ENCODE results near the gene RNF135.

DNA sequence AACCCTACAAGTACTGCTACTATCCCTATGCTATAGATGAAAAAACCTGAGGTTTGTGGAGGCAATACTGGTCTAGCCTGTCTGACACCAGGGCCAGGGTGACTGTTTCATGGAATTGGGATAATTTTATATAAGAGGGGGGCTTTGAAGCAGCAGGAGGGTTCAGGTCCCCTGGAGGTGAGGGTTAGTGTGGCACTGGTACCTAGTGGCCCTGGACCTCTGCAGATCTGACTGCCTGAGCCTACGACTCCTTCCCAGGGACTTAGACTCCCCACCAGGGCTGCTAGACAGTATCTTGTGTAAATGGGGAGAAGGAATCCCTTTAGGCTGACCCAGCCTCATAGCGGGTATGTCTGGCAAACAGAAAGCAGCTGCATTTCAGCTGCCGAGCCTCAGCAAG lies 42.3 kb upstream of the RNF135 start:
- TF ChIP-seq, protein P1, sequence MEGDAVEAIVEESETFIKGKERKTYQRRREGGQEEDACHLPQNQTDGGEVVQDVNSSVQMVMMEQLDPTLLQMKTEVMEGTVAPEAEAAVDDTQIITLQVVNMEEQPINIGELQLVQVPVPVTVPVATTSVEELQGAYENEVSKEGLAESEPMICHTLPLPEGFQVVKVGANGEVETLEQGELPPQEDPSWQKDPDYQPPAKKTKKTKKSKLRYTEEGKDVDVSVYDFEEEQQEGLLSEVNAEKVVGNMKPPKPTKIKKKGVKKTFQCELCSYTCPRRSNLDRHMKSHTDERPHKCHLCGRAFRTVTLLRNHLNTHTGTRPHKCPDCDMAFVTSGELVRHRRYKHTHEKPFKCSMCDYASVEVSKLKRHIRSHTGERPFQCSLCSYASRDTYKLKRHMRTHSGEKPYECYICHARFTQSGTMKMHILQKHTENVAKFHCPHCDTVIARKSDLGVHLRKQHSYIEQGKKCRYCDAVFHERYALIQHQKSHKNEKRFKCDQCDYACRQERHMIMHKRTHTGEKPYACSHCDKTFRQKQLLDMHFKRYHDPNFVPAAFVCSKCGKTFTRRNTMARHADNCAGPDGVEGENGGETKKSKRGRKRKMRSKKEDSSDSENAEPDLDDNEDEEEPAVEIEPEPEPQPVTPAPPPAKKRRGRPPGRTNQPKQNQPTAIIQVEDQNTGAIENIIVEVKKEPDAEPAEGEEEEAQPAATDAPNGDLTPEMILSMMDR (IDR thresholded peaks at IDR 0.05; ENCODE audit: low read length) = no peak
- TF ChIP-seq EZH2 (optimal IDR thresholded peaks at IDR 0.05; ENCODE audit: low read depth, low read length) = no peak
